ENCODE results near the gene NOX4. TPM values are rescaled to one million over a fixed set of nuclear protein-coding genes. Genes with fewer than 3 reads are reported as not detected.

NOX4 gene
- total RNA-seq, result 1 to 10 TPM in 2 of 5 donors, not detected in 3; 1.0 to 2.8 TPM
- under 1 TPM; 0.28 to 0.50 (median 0.31) TPM for polyA plus RNA-seq
- long read RNA-seq, donor 1, result 0 reads
- long read RNA-seq, donor 2, result 0 reads
- long read RNA-seq, donor 3, result 0 reads
- long read RNA-seq, donor 4, result 0 reads
- long read RNA-seq, donor 5, partial matches to known transcripts, result 0 of 1 reads
- long read RNA-seq, donor 5, other reads (novel, unspliced or antisense), result 0 of 1 reads
- long read RNA-seq, donor 6, result 0 reads
- long read RNA-seq, donor 7, result 0 reads
- long read RNA-seq, donor 8, result 0 reads
- long read RNA-seq, donor 9, result 0 reads
- long read RNA-seq, donor 10, result 0 reads

- intact Hi-C loops (cut with DNase I; ENCODE audit: low total_unique reads), result no loop called here
- 1 to 3% (median 2%) methylated on average over 21 to 51 of the region's 51 CpGs for WGBS, 5 donors
- no peaks in the 10 kb centered on the region for H3K36me3 ChIP-seq
- peak within 1 kb of the TSS in 2 of 5 donors; percentile 53 to 59 for H3K27ac ChIP-seq
- no peak for TF ChIP-seq CTCF (IDR thresholded peaks at IDR 0.05)
- no peak for TF ChIP-seq EP300 (IDR thresholded peaks at IDR 0.05)
- TF ChIP-seq POLR2A (IDR thresholded peaks at IDR 0.05), result no peak
- no peak for TF ChIP-seq POLR2AphosphoS5 (IDR thresholded peaks at IDR 0.05)
- H3K27me3 ChIP-seq, result peaks cover 0 to 7% (median 6%) of the 10 kb centered on the region in 3 donors
- H3K4me1 ChIP-seq, result peaks cover 0 to 21% (median 14%) of the 10 kb centered on the region in 4 donors
- peak; percentile 30 to 83 for DNase-seq
- H3K4me3 ChIP-seq, result peak within 1 kb of the TSS; percentile 47 to 52 (median 50)
- no peaks in the 10 kb centered on the region for H3K9me3 ChIP-seq
Observed at GRCh38 chr11:89490981-89491690, at the start of gene NOX4. TSS of gene NOX4 (minus strand) at chr11:89491375. CDS start at chr11:89491246, 129 bp downstream.

GRCh38 chr11:89540826-89541225, 49.7 kb upstream of the NOX4 start:
- H3K27ac ChIP-seq, result no peak overlapping the region
- H3K9me3 ChIP-seq, result no peaks in the 10 kb centered on the region
- 25 to 59% (median 51%) methylated on average over 1 of the region's 1 CpG for WGBS, 5 donors
- H3K4me3 ChIP-seq, result no peak overlapping the region
- peaks cover 0 to 8% (median 0%) of the 10 kb centered on the region in 4 donors for H3K4me1 ChIP-seq
- no peaks in the 10 kb centered on the region for H3K27me3 ChIP-seq
- intact Hi-C loops (cut with DNase I; ENCODE audit: low total_unique reads), result no loop called here
- no peak for TF ChIP-seq POLR2AphosphoS5 (IDR thresholded peaks at IDR 0.05)
- no peak for DNase-seq
- no peaks in the 10 kb centered on the region for H3K36me3 ChIP-seq

- no peaks in the 10 kb centered on the region for H3K36me3 ChIP-seq
- H3K4me1 ChIP-seq, result peaks cover 0 to 8% (median 0%) of the 10 kb centered on the region in 4 donors
- H3K27ac ChIP-seq, result no peak overlapping the region
- 77 to 86% (median 83%) methylated on average over 1 of the region's 1 CpG for WGBS, 5 donors
- intact Hi-C loops (cut with DNase I; ENCODE audit: low total_unique reads), result no loop called here
- H3K27me3 ChIP-seq, result no peaks in the 10 kb centered on the region
- no peak for DNase-seq
- TF ChIP-seq CTCF (IDR thresholded peaks at IDR 0.05), result no peak
- TF ChIP-seq EP300 (IDR thresholded peaks at IDR 0.05), result no peak
- no peak for TF ChIP-seq POLR2A (IDR thresholded peaks at IDR 0.05)
- no peak for TF ChIP-seq POLR2AphosphoS5 (IDR thresholded peaks at IDR 0.05)
- H3K4me3 ChIP-seq, result no peak overlapping the region
- H3K9me3 ChIP-seq, result no peaks in the 10 kb centered on the region
Observed at GRCh38 chr11:89537936-89538335, 46.8 kb upstream of the NOX4 start.

- Histone ChIP-seq H3K36me3 (no peaks in the 10 kb centered on the region), H3K4me1 (peaks cover 0 to 8% (median 0%) of the 10 kb centered on the region in 4 donors), H3K27me3 (no peaks in the 10 kb centered on the region), H3K9me3 (no peaks in the 10 kb centered on the region), H3K27ac (no peak overlapping the region), H3K4me3 (no peak overlapping the region)
- intact Hi-C loops (cut with DNase I; ENCODE audit: low total_unique reads), result no loop called here
- no peak for DNase-seq
- TF ChIP-seq POLR2A (IDR thresholded peaks at IDR 0.05) (no peak), CTCF (IDR thresholded peaks at IDR 0.05) (no peak)
- whole genome bisulfite sequencing, 5 donors, result 52 to 79% (median 74%) methylated on average over 1 of the region's 1 CpG
Observed at GRCh38 chr11:89536926-89537325, 45.8 kb upstream of the NOX4 start.

Data from stomach (tissue), 19 donors.